ENCODE data around the gene ZNF334.

DNA sequence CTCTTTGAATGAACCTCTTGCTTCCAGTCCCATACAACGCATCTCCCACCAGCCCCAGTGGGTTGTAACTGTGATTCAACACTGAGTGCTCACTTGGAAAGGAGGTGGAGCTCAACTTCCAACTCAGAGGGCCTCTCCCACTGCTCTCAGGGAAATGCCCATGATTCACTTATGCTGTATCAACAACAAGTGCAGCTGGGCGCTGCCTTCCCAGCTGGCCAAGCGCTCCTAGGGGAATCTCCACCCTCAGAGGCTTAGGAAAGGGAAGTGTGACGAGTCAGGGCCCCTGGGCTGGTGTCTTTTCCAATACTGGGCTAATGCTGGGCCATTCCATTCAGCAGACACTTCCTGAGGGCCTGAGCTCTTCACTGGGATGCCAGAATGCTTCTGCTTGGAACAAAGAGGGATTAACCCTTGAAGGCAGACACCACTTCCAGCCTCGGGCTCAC is 45.2 kb upstream of the ZNF334 start:
- no peak for TF ChIP-seq POLR2AphosphoS5 (IDR thresholded peaks at IDR 0.05; ENCODE audit: borderline replicate concordance, low read depth, low read length)
- no peak for TF ChIP-seq EZH2 (IDR thresholded peaks at IDR 0.05)

Data from SK-N-MC (cell line).